ENCODE results near the gene UACA.

GRCh38 chr15:70775160-70775559, 11.8 kb upstream of the UACA start:
- TF ChIP-seq CTCF (conservative IDR thresholded peaks at IDR 0.05; ENCODE audit: low read length) (no peak), EZH2phosphoT487 (IDR thresholded peaks at IDR 0.05; ENCODE audit: borderline replicate concordance) (no peak)
